HG03095 (cell line): ENCODE results near the gene XAGE2.

Source experiments
- ATAC-seq: cut with Tn5 transposase; IDR thresholded peaks from one replicate; pipeline ENCODE4 v1.9.1; 2021; ENCODE audit warnings: moderate library complexity; ENCODE audit not compliant: unreplicated experiment

XAGE2 gene

DNA sequence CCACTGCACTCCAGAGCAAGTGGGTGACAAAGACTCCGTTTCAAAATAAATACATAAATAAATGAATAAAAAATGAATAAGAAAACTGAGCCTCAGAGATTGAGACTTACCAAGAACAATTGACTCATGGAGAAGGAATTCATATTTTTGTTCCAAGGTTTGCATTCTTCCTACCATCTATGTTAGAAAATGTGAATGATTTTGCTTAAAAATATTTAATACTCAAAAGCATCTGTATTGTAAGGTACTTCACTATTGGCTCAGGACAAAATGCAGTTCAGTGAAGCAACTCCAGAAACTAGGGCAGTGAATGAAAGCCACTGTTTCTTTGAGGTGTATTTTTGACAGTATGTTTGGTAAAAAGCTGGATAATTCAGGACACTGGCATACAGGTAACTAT is 54.1 kb downstream of the XAGE2 start:
- ATAC-seq = no peak

DNA sequence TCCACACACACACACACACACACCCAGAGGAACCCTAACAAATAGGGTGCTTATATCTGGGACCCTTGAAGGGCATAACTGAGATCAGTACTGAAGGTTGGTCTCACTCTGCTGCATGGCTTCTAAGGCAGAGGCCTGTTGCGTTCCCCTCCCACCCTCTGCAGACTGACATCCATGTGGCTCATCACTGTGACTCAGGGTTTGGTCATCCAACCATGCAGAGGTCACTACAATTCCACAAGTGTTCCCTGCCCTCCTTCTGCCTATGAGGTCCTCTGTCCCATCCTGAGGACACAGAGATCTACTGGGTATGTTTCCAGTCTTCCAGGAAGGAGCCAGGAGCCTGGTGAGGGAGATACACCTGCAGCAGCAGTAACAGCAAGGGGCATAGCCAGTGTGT is 55.8 kb downstream of the XAGE2 start:
- ATAC-seq = no peak
